ENCODE data around the gene STK17B. TPM values are rescaled to one million over a fixed set of nuclear protein-coding genes. Genes with fewer than 3 reads are reported as not detected.

The STK17B gene
- total RNA-seq, 1 experiment from 2014 or later: 14.9 TPM

DNA sequence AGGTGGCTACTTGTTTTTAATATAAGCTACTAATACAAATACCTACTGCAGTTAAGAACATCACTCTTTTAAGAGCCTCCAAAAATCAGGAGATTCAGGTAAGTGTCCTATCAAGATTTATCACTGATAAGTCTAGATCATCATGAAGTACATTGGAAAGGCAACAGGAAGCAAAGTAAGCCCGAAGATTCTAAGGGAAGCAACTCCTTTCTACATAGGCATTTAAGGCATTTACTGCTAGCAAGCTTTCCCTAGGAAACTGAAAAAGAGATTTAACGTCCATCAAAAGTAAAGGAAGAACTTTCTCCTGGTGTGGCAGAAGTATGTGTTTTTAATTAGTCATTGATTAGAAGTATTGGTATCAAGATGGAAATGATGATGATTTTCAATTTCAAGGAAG lies 3.7 kb downstream of the STK17B start:
- Histone ChIP-seq H3K36me3 (ENCODE audit: low read depth) (no peaks in the 10 kb centered on the region), H4K20me1 (ENCODE audit: insufficient read depth) (no peaks in the 10 kb centered on the region), H3K4me3 (peak overlapping the region; percentile 95; the same call in 1 of the 2 replicates), H3K9me2 (ENCODE audit: insufficient read depth) (no peaks in the 10 kb centered on the region), H3F3A (ENCODE audit: insufficient read depth, low read depth) (no peaks in the 10 kb centered on the region), H3K27ac (peak overlapping the region; percentile 75), H3K9me3 (ENCODE audit: insufficient read depth, low read depth) (no peaks in the 10 kb centered on the region), H3K79me2 (ENCODE audit: low read depth) (peaks cover 70% of the 10 kb centered on the region), H3K4me1 (replicated peaks; ENCODE audit: insufficient read depth) (peaks cover 30% of the 10 kb centered on the region), H3K27me3 (ENCODE audit: insufficient read depth, low read depth) (no peaks in the 10 kb centered on the region), H2AFZ (no peak overlapping the region), H3K4me2 (peak overlapping the region; percentile 73)
- BruUV-seq (replicated peaks): no TSS peak
- intact Hi-C loops (cut with micrococcal nuclease; ENCODE audit: unreplicated experiment): no loop called here
- CTCF ChIA-PET: interaction anchor here (0.6 kb wide), 1 partner anchor 72 kb away, joined by 6 read pairs; no protein-coding TSS in a partner anchor
- TF ChIP-seq, protein P1, sequence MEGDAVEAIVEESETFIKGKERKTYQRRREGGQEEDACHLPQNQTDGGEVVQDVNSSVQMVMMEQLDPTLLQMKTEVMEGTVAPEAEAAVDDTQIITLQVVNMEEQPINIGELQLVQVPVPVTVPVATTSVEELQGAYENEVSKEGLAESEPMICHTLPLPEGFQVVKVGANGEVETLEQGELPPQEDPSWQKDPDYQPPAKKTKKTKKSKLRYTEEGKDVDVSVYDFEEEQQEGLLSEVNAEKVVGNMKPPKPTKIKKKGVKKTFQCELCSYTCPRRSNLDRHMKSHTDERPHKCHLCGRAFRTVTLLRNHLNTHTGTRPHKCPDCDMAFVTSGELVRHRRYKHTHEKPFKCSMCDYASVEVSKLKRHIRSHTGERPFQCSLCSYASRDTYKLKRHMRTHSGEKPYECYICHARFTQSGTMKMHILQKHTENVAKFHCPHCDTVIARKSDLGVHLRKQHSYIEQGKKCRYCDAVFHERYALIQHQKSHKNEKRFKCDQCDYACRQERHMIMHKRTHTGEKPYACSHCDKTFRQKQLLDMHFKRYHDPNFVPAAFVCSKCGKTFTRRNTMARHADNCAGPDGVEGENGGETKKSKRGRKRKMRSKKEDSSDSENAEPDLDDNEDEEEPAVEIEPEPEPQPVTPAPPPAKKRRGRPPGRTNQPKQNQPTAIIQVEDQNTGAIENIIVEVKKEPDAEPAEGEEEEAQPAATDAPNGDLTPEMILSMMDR (conservative IDR thresholded peaks at IDR 0.05): no peak
- no peak for TF ChIP-seq EZH2 (IDR thresholded peaks at IDR 0.05; ENCODE audit: low read depth)
- no peak for DNase-seq
- POLR2A ChIA-PET (ENCODE audit: unreplicated experiment): interaction anchor here (0.6 kb wide), 1 partner anchor 109 kb away, joined by 10 read pairs; no protein-coding TSS in a partner anchor

DNA sequence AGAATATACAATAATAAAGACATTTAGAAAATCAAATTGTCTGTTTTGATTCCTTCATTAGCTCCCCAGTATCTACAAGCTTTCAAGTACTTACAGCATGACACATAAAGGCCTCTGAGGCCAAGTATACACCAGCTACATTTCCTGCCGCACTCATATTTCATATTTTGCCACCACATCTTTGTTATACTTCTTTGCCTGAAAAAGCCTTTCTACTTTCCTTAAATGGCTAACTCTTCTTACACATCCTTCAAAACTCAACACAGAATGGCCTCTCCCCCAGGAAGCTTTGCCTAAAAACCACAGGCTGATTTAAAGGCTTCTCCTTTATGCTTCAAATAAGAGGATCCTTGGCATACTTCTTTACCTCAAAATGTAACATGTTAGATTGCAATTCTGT lies 4.5 kb downstream of the STK17B start:
- no peaks in the 10 kb centered on the region for H3K9me3 ChIP-seq (ENCODE audit: insufficient read depth, low read depth)
- H3K36me3 ChIP-seq (ENCODE audit: low read depth): no peaks in the 10 kb centered on the region
- H3K9me2 ChIP-seq (ENCODE audit: insufficient read depth): no peaks in the 10 kb centered on the region
- no peaks in the 10 kb centered on the region for H3K27me3 ChIP-seq (ENCODE audit: insufficient read depth, low read depth)
- peak overlapping the region; percentile 95; the same call in 1 of the 2 replicates for H3K4me3 ChIP-seq
- peak overlapping the region; percentile 73 for H3K4me2 ChIP-seq
- H4K20me1 ChIP-seq (ENCODE audit: insufficient read depth): no peaks in the 10 kb centered on the region
- H3K27ac ChIP-seq: peak overlapping the region; percentile 75
- no peak for TF ChIP-seq EZH2 (IDR thresholded peaks at IDR 0.05; ENCODE audit: low read depth)
- TF ChIP-seq, protein P1 (conservative IDR thresholded peaks at IDR 0.05): no peak
- ChIA-PET CTCF (no interaction called here), POLR2A (ENCODE audit: unreplicated experiment) (interaction anchor here (0.7 kb wide), 2 partner anchors 96 to 435 kb away, joined by 3 to 5 read pairs; no protein-coding TSS in a partner anchor)
- intact Hi-C loops (cut with micrococcal nuclease; ENCODE audit: unreplicated experiment): no loop called here
- no peak overlapping the region for H2AFZ ChIP-seq
- H3K4me1 ChIP-seq (replicated peaks; ENCODE audit: insufficient read depth): peaks cover 30% of the 10 kb centered on the region
- BruUV-seq (replicated peaks): no TSS peak
- no peak for DNase-seq
- H3K79me2 ChIP-seq (ENCODE audit: low read depth): peaks cover 72% of the 10 kb centered on the region
- H3F3A ChIP-seq (ENCODE audit: insufficient read depth, low read depth): no peaks in the 10 kb centered on the region

DNA sequence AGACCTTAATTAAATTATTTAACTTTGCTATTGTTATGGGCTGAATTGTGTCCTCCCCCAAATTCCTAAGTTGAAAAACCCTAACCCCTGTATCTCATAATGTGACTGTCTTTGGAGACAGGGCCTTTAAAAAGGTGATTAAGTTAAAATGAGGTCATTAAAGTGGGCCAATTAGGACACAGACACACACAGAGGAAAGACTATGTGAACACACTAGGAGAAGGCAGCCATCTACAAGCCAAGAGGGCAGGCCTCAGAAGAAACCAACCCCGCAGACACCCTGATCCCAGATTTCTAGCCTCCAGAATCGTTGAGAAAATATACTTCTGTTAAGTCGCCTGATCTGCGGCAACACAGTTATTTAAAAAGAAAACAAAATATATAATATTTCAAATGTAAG lies 6.4 kb downstream of the STK17B start:
- Histone ChIP-seq H3K4me2 (no peak overlapping the region), H3K27me3 (ENCODE audit: insufficient read depth, low read depth) (no peaks in the 10 kb centered on the region), H3K9me3 (ENCODE audit: insufficient read depth, low read depth) (0 out of 2 replicates have a peak, but pooled peaks cover under 1% of the 10 kb centered on the region), H4K20me1 (ENCODE audit: insufficient read depth) (no peaks in the 10 kb centered on the region), H3K4me1 (replicated peaks; ENCODE audit: insufficient read depth) (peaks cover 41% of the 10 kb centered on the region), H3K4me3 (no peak overlapping the region), H2AFZ (no peak overlapping the region), H3F3A (ENCODE audit: insufficient read depth, low read depth) (no peaks in the 10 kb centered on the region), H3K36me3 (ENCODE audit: low read depth) (no peaks in the 10 kb centered on the region), H3K79me2 (ENCODE audit: low read depth) (peaks cover 64% of the 10 kb centered on the region), H3K9me2 (ENCODE audit: insufficient read depth) (no peaks in the 10 kb centered on the region), H3K27ac (no peak overlapping the region)
- BruUV-seq (replicated peaks): no TSS peak
- intact Hi-C loops (cut with micrococcal nuclease; ENCODE audit: unreplicated experiment): no loop called here
- ChIA-PET CTCF (no interaction called here), POLR2A (ENCODE audit: unreplicated experiment) (no interaction called here)
- DNase-seq: no peak
- TF ChIP-seq EZH2 (IDR thresholded peaks at IDR 0.05; ENCODE audit: low read depth): no peak
- TF ChIP-seq, protein P1 (conservative IDR thresholded peaks at IDR 0.05): no peak

All from PC-9 (cell line).